H1 (cell line): ENCODE measurements around the gene ACACA. TPM values are rescaled to one million over a fixed set of nuclear protein-coding genes. Genes with fewer than 3 reads are reported as not detected.

Experiments
- CTCF ChIA-PET: fragments of 300-600 bp; sonication (Branson Sonifier 250); formaldehyde crosslinking; loops from one replicate; lab custom pipeline; 2021; ENCODE audit not compliant: partially characterized antibody; lab: Charles Lee
- POLR2A ChIA-PET: fragments of 300-600 bp; sonication (Branson Sonifier 250); formaldehyde crosslinking; loops from one replicate; lab custom pipeline; 2021; ENCODE audit warnings: inconsistent platforms; ENCODE audit not compliant: partially characterized antibody; lab: Charles Lee
- DNase-seq, 2 experiments: peaks; one replicate each; pipeline versions ENCODE4 v3.0.0 to v3.0.0-alpha.2; 2010 to 2022; ENCODE audit warnings: low spot score in 2 of 2, low read depth in 1 of 2, mixed read lengths in 1 of 2
- FAIRE-seq: peaks from 2 replicates; lab custom pipeline; 2011; peaks lifted over from hg19 to GRCh38; lab: Jason Lieb, UNC
- H2AFZ ChIP-seq: 2 replicates; pipeline ENCODE4 v1.8.1; 2012; ENCODE audit warnings: low read length, inconsistent platforms
- H2AK5ac ChIP-seq: 2 replicates; pipeline ENCODE4 v1.6.1; 2013; ENCODE audit warnings: low read depth, low read length
- H2BK120ac ChIP-seq: replicated peaks from 2 replicates; pipeline ENCODE3; 2013; ENCODE audit warnings: low read depth, low read length, inconsistent platforms
- H2BK12ac ChIP-seq: 2 replicates; pipeline ENCODE4 v1.6.1; 2013; ENCODE audit warnings: low read depth, low read length
- H2BK15ac ChIP-seq: 2 replicates; pipeline ENCODE4 v1.6.1; 2013; ENCODE audit warnings: low read length
- H2BK20ac ChIP-seq: 2 replicates; pipeline ENCODE4 v1.6.1; 2013; ENCODE audit warnings: low read length
- H2BK5ac ChIP-seq: 2 replicates; pipeline ENCODE4 v1.6.1; 2013; ENCODE audit warnings: low read depth, low read length
- H3K14ac ChIP-seq: 2 replicates; pipeline ENCODE4 v1.6.1; 2013; ENCODE audit warnings: inconsistent platforms; ENCODE audit not compliant: insufficient read length
- H3K18ac ChIP-seq: 2 replicates; pipeline ENCODE4 v1.6.1; 2013; ENCODE audit warnings: low read length; ENCODE audit errors: extremely low read depth
- H3K23ac ChIP-seq: 2 replicates; pipeline ENCODE4 v1.6.1; 2013; ENCODE audit warnings: inconsistent platforms; ENCODE audit not compliant: insufficient read length
- H3K23me2 ChIP-seq: 2 replicates; pipeline ENCODE4 v1.6.1; 2013; ENCODE audit warnings: low read depth, low read length
- H3K27ac ChIP-seq: 2 replicates; pipeline ENCODE4 v1.6.1; 2011; ENCODE audit warnings: low read depth, low read length, inconsistent platforms
- H3K27me3 ChIP-seq, 4 experiments: replicated peaks in 1 of 4; 1 replicate in 1 of 4; 2 replicates in 3 of 4; pipeline versions ENCODE4 v1.6.1 to v1.8.1; 2011 to 2013; ENCODE audit warnings: low read length in 3 of 4, mild to moderate bottlenecking in 3 of 4, inconsistent platforms in 2 of 4, mixed read lengths in 2 of 4, moderate library complexity in 1 of 4; ENCODE audit not compliant: control insufficient read depth in 3 of 4, insufficient read depth in 3 of 4; ENCODE audit errors: extremely low read depth in 1 of 4
- H3K36me3 ChIP-seq, 4 experiments: 2 replicates each; pipeline versions ENCODE4 v1.6.1 to v1.8.1; 2011 to 2013; ENCODE audit warnings: mild to moderate bottlenecking in 4 of 4, low read length in 3 of 4, moderate library complexity in 2 of 4, control low read depth in 1 of 4, inconsistent platforms in 1 of 4; ENCODE audit not compliant: insufficient read depth in 4 of 4, control insufficient read depth in 2 of 4
- H3K4ac ChIP-seq: replicated peaks from 2 replicates; pipeline ENCODE3; 2013; ENCODE audit warnings: low read length, low read depth, mixed read lengths, inconsistent platforms; ENCODE audit not compliant: insufficient read length
- H3K4me1 ChIP-seq, 4 experiments: replicated peaks in 1 of 4; 1 replicate in 1 of 4; 2 replicates in 3 of 4; pipeline versions ENCODE4 v1.6.1 to v1.8.1; 2011 to 2013; ENCODE audit warnings: low read length in 3 of 4, inconsistent platforms in 2 of 4, mixed read lengths in 1 of 4; ENCODE audit not compliant: insufficient read depth in 4 of 4, control insufficient read depth in 3 of 4
- H3K4me2 ChIP-seq, 2 experiments: 2 replicates each; pipeline versions ENCODE4 v1.6.1 to v1.8.1; 2011 to 2013; ENCODE audit warnings: low read depth in 2 of 2, low read length in 2 of 2, control low read depth in 1 of 2, inconsistent platforms in 1 of 2, mild to moderate bottlenecking in 1 of 2; ENCODE audit not compliant: insufficient read depth in 1 of 2
- H3K4me3 ChIP-seq, 4 experiments: fragments of 200-600, 300-600 bp in 1 of 4; sonication (generic), shearing (Covaris generic), sonication (Bioruptor Twin) in 1 of 4; 2 replicates each; pipeline versions ENCODE4 v1.5.1 to v1.8.1; 2011 to 2016; ENCODE audit warnings: low read length in 4 of 4, low read depth in 3 of 4, control low read depth in 2 of 4, inconsistent platforms in 2 of 4, mild to moderate bottlenecking in 2 of 4, mixed read lengths in 1 of 4, moderate library complexity in 1 of 4; ENCODE audit not compliant: insufficient read depth in 2 of 4; ENCODE audit errors: extremely low read depth in 1 of 4
- H3K56ac ChIP-seq: replicated peaks from 2 replicates; pipeline ENCODE3; 2013; ENCODE audit warnings: low read depth, mild to moderate bottlenecking, mixed read lengths, low read length, inconsistent platforms; ENCODE audit not compliant: insufficient read length
- H3K79me1 ChIP-seq: 2 replicates; pipeline ENCODE4 v1.6.1; 2013; ENCODE audit warnings: low read depth, low read length, control low read depth
- H3K79me2 ChIP-seq, 2 experiments: 2 replicates each; pipeline versions ENCODE4 v1.6.1 to v1.8.1; 2012 to 2013; ENCODE audit warnings: low read length in 2 of 2, mild to moderate bottlenecking in 2 of 2, inconsistent platforms in 1 of 2; ENCODE audit not compliant: insufficient read depth in 2 of 2, control insufficient read depth in 1 of 2
- H3K9ac ChIP-seq, 4 experiments: replicated peaks in 1 of 4; 1 replicate in 1 of 4; 2 replicates in 3 of 4; pipeline versions ENCODE4 v1.6.1 to v1.8.1; 2011 to 2013; ENCODE audit warnings: low read depth in 3 of 4, low read length in 3 of 4, control low read depth in 2 of 4, mild to moderate bottlenecking in 2 of 4, moderate library complexity in 2 of 4, inconsistent platforms in 1 of 4; ENCODE audit errors: extremely low read depth in 1 of 4
- H3K9me3 ChIP-seq, 2 experiments: 2 replicates each; pipeline versions ENCODE4 v1.6.1 to v1.8.1; 2012 to 2013; ENCODE audit warnings: mild to moderate bottlenecking in 2 of 2, moderate library complexity in 2 of 2, control low read depth in 1 of 2, inconsistent platforms in 1 of 2, low read depth in 1 of 2, low read length in 1 of 2, mixed read lengths in 1 of 2; ENCODE audit not compliant: insufficient read depth in 2 of 2
- H4K20me1 ChIP-seq, 2 experiments: replicated peaks in 1 of 2; 2 replicates each; pipeline versions ENCODE3 to v1.8.1; 2011 to 2013; ENCODE audit warnings: inconsistent platforms in 2 of 2, low read length in 2 of 2, mild to moderate bottlenecking in 1 of 2; ENCODE audit not compliant: insufficient read depth in 2 of 2, control insufficient read depth in 1 of 2
- H4K5ac ChIP-seq: 2 replicates; pipeline ENCODE4 v1.6.1; 2013; ENCODE audit warnings: low read length, low read depth, mixed read lengths, inconsistent platforms; ENCODE audit not compliant: insufficient read length
- H4K8ac ChIP-seq: 2 replicates; pipeline ENCODE4 v1.8.0; 2013; ENCODE audit warnings: mild to moderate bottlenecking, moderate library complexity, low read length, inconsistent platforms; ENCODE audit not compliant: insufficient read depth; ENCODE audit errors: extremely low read depth
- H4K91ac ChIP-seq: replicated peaks from 2 replicates; pipeline ENCODE3; 2013; ENCODE audit warnings: low read length, mixed read lengths, inconsistent platforms; ENCODE audit not compliant: insufficient read length
- NANOG ChIP-seq: IDR thresholded peaks from 2 replicates; pipeline ENCODE4 v1.6.1; 2011; ENCODE audit warnings: low read length, low read depth, mild to moderate bottlenecking, inconsistent platforms; ENCODE audit not compliant: insufficient read depth, poor library complexity, severe bottlenecking
- polyA plus RNA-seq, 7 experiments: library from polyadenylated mRNA; depleted of rRNA in 3 of 7; stranded (reverse) in 5 of 7; unstranded in 2 of 7; fragments of >200 nt in 5 of 7; fragments of 200-250 nt in 2 of 7; gene quantifications; 1 replicate in 5 of 7; 2 replicates in 1 of 7; 4 replicates in 1 of 7; pipeline versions ENCODE4 v1.2.1 to v1.2.3, GENCODE V29; 2011 to 2013; ENCODE audit warnings: missing spikeins in 2 of 7, mixed read lengths in 2 of 7
- total RNA-seq: library from RNA; stranded (reverse); fragmentation: NEBNext Ultra II Directional; extraction: Animal tissue kit (Norgen Biotek cat#: 25700); gene quantifications from 2 replicates; pipeline ENCODE4 v1.2.1, GENCODE V29; 2021
- TF ChIP-seq, protein P1 (sequence below), 3 experiments: IDR thresholded peaks; 1 replicate in 2 of 3; 2 replicates in 1 of 3; pipeline versions ENCODE4 v1.5.1 to v1.6.1; 2011; ENCODE audit warnings: low read length in 3 of 3, mild to moderate bottlenecking in 3 of 3, inconsistent platforms in 2 of 3, low read depth in 1 of 3, moderate library complexity in 1 of 3; ENCODE audit not compliant: insufficient read depth in 1 of 3; ENCODE audit errors: control extremely low read depth in 1 of 3

Gene ACACA
- total and polyA plus RNA-seq, 2 of the 8 experiments (the other 6 are each of a cell fraction or from before 2014, with no cell fraction given), result 74.0 to 160 TPM

DNA sequence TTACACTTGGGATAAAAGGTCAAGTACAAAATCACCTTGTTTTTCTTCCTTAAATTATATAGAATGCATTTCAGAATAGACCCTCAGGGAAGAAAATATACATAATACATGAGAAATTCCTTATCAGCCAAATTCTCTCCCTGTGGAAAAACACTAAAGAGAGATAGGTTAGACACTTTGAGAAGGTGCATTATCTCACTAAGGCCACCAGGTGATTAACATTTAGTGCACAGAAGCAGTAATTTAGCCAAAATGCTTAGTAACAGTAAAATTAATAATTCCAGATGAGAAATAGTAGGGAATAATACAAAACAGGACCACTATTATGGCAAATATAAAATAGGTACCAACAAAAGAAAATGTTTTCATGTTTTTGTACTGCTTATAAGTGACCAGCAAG lies 216.1 kb downstream of the ACACA start:
- Histone ChIP-seq H3K79me1 (no peaks in the 10 kb centered on the region), H3K14ac (no peak overlapping the region), H3K9me3 (no peaks in the 10 kb centered on the region), H3K36me3 (peaks cover 10 to 58% (median 36%) of the 10 kb centered on the region in 4 experiments), H3K56ac (no peak overlapping the region), H2BK20ac (no peak overlapping the region), H2BK5ac (no peak overlapping the region), H4K20me1 (no peaks in the 10 kb centered on the region), H3K23ac (no peak overlapping the region), H3K4me2 (no peak overlapping the region), H3K23me2 (no peaks in the 10 kb centered on the region), H3K9ac (no peak overlapping the region), H3K27me3 (no peaks in the 10 kb centered on the region), H2BK15ac (no peak overlapping the region), H3K4me3 (no peak overlapping the region), H3K4ac (no peak overlapping the region), H4K8ac (no peak overlapping the region), H3K79me2 (no peaks in the 10 kb centered on the region), H2BK12ac (no peak overlapping the region), H4K91ac (no peak overlapping the region), H3K27ac (no peak overlapping the region)
- FAIRE-seq (no peak), DNase-seq (no peak)
- ChIA-PET POLR2A (interaction anchor here (0.7 kb wide), 1 partner anchor 12 kb away, joined by 3 read pairs; no protein-coding TSS in a partner anchor), CTCF (interaction anchor here (0.9 to 1.7 kb wide), 7 partner anchors 9 to 52 kb away, joined by 3 to 7 read pairs (median 3); no protein-coding TSS in a partner anchor)
- TF ChIP-seq, protein P1, sequence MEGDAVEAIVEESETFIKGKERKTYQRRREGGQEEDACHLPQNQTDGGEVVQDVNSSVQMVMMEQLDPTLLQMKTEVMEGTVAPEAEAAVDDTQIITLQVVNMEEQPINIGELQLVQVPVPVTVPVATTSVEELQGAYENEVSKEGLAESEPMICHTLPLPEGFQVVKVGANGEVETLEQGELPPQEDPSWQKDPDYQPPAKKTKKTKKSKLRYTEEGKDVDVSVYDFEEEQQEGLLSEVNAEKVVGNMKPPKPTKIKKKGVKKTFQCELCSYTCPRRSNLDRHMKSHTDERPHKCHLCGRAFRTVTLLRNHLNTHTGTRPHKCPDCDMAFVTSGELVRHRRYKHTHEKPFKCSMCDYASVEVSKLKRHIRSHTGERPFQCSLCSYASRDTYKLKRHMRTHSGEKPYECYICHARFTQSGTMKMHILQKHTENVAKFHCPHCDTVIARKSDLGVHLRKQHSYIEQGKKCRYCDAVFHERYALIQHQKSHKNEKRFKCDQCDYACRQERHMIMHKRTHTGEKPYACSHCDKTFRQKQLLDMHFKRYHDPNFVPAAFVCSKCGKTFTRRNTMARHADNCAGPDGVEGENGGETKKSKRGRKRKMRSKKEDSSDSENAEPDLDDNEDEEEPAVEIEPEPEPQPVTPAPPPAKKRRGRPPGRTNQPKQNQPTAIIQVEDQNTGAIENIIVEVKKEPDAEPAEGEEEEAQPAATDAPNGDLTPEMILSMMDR (IDR thresholded peaks at IDR 0.05; ENCODE audit: control extremely low read depth in 1 of 3, insufficient read depth in 1 of 3, low read depth in 1 of 3, low read length in 3 of 3), result peak in 1 of 3 experiments; percentile 17; a peak in 1 of 4 replicates
- TF ChIP-seq NANOG, result no peak
- TF ChIP-seq, all 59 proteins: peak for 1
- H2AFZ ChIP-seq, result no peak overlapping the region
- H3K4me1 ChIP-seq, result no peaks in the 10 kb centered on the region; a peak in 1 of 7 replicates
- H2BK120ac ChIP-seq, result no peak overlapping the region
- no peak overlapping the region for H4K5ac ChIP-seq
- H3K18ac ChIP-seq, result no peak overlapping the region
- no peak overlapping the region for H2AK5ac ChIP-seq
